Measurements from ENCODE around the gene DST.
A peak's percentile ranks its signal among the peaks of the same experiment; 100 is the strongest.

DST gene

GRCh38 chr6:56642366-56643261, at the start of gene DST:
TSS of gene DST (minus strand) at chr6:56642889.
- no peak for DNase-seq

GRCh38 chr6:56691814-56692213, 49.1 kb upstream of the DST start:
- DNase-seq = no peak

- DNase-seq = no peak
Measured at GRCh38 chr6:56691286-56691595, 48.6 kb upstream of the DST start.

DNA sequence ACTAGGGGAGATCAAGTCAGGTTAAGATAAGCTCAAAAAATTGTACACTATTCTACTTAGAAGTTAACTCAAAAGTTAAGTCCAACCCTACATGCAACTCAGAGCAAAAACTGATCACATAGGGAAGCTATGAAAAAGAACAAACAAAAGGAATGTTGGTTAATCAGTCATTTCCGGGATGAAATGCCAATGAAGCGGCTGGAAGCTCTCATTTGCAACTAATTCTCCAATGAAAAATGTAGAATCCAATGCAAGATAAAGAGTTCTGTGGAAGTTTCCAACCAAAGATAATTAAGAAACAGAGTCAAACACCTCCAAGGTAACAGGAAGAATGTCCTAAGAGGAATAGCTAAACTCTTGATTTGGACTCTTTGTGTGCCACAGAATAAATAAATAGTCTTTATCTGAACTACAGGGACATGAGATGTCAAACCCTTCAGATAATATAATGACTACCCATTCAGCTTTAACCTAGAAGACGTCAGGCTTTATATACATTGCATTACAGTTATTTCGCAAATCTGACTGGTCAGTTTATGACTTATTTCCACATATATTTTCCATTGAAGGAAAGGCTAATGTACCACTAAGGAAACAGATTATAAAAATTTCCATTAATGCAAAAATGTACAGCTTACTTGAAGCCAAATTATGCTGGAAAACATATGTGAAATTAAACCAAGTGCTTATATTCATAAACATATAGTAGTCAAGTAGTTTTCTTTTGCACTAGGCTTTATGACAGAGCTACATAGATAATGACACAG, 48.0 kb upstream of the DST start:
- DNase-seq = no peak

GRCh38 chr6:56689663-56690062, 47.0 kb upstream of the DST start:
- DNase-seq = no peak

DNA sequence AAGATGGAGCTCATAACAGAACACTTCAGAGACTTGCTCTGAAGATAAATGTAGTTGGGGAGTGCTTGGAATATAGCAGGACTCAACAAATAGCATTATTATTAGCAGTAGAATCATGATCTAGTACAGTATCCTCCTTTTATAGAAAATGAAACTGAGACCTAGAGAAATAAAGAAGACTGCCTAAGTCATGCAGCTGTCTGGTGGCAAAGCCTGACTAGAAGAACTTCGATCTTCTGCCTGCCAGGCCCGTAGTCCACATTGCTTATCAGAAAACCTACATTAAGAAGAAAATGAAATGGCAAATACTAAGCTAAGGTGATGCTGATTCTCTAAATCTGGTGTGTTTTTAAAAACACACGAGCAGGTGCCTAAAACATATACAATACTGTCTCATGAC, 46.4 kb upstream of the DST start:
- DNase-seq = no peak

GRCh38 chr6:56688521-56688920, 45.8 kb upstream of the DST start:
- DNase-seq = no peak

GRCh38 chr6:56687551-56687950, 44.9 kb upstream of the DST start:
- no peak for DNase-seq

DNA sequence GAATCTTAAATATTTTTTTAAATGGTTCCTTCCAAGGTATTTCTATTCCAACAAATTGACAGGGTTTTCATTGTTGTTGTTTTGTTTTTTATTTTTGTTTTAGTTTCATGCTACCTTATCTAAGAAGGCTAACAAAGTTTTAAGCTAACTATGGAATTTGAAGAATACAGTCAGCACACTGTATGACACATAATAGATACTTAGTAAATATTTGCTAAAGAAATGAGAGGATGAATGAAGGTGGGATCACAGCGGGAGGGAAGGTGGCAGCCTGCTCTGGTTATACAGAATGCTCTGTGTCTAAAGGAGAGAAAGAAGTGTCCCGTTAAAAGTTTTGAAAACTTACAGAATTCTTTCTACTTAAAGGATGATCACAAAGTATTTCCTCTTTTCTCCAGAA, 43.7 kb upstream of the DST start:
- DNase-seq = no peak

GRCh38 chr6:56685994-56686393, 43.3 kb upstream of the DST start:
- no peak for DNase-seq

- DNase-seq = no peak
Measured at GRCh38 chr6:56685102-56685733, 42.5 kb upstream of the DST start.

GRCh38 chr6:56684342-56685101, 41.8 kb upstream of the DST start:
- no peak for DNase-seq

DNA sequence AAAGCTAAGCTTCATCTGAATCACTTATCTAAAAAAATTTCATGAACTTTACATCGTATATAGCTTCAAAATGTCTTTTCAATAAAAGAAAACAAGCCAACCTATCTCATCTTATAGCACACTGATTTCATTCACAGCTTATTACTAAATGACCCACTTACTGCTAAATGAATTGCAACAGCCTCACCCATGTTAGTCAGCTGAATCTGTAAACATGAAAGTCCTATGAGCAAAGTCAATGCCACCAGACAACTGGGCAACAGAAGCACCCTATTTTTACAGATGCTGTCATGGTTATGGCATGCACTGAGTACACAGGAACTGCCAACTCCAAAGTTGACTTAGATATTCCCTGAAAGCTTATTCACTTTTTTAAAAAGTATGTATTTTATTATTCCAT, 41.2 kb upstream of the DST start:
- DNase-seq = no peak

DNA sequence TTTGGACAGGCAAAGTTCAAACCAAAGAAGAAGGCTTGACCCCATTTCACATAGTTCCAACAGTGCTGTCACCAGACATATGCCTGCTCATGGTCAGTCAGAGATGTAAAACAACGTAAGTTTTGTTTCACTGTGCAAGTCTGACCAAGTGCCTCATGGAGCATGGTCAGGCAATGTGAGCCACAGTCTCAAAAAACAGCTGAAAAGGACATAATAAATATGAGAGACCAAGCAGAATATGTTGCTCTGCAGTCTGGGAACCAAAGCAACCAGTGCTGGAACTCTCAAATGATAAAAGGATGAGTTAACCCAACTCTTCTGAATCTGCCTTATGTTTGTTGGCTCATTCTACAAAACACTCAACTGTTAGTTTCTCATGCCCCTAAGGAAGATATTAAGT, 39.9 kb upstream of the DST start:
- no peak for DNase-seq

- no peak for DNase-seq
Measured at GRCh38 chr6:56677559-56677958, 34.9 kb upstream of the DST start.

DNA sequence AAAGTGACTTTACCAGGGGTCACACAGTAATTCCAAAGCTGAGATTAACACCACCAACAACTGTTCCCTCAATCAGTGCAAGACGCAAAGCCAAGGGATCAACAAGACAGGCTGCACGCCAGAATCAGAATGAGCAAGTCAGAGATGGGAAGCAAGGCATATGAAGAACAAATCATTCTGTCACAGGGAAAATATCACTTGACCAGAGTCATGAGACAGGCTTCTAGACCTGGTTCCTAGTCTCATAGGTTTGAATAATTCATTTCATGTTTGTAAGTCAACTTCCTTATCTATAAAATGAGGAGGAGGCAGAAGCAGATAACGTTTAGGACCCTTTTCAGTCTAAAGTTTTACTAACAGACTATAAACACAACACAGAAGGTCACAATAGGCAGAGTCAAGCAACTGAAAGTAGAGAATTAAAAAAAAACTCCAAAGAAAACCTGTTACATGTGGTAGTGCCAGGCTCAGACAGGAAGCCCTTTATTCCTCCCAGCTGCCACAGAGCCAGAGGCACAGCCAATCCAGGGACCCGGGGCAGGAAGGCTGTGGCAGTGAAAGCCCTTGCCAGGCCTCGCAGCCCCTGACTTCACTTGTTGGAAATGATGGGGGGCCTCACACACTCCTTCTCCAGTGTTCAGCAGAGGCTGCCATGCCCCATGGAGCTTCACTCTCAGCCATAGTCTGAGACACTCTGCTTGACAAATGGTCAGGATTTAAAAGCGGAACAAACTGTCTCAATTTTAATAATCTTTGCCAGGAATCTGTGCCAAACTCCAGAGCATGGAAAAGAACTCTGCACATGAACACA, 29.2 kb upstream of the DST start:
- no peak for DNase-seq

- DNase-seq = no peak
Measured at GRCh38 chr6:56671160-56671559, 28.5 kb upstream of the DST start.

DNA sequence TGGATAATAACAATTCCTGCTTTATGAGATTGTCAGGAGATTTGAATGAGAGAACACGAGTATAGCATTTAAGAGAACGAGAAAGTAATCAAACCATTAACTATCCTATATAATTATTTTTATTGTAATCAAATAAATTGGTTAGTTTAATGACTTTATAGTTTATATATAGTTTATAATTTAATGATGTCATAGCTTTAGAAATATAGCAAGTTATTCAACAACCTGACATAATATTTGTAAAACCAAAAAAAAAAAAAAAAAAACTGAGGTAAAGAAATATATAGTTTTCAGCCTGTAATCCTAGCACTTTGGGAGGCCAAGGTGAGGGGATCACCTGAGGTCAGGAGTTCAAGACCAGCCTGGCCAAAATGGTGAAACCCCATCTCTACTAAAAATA, 26.4 kb upstream of the DST start:
- DNase-seq = no peak

DNA sequence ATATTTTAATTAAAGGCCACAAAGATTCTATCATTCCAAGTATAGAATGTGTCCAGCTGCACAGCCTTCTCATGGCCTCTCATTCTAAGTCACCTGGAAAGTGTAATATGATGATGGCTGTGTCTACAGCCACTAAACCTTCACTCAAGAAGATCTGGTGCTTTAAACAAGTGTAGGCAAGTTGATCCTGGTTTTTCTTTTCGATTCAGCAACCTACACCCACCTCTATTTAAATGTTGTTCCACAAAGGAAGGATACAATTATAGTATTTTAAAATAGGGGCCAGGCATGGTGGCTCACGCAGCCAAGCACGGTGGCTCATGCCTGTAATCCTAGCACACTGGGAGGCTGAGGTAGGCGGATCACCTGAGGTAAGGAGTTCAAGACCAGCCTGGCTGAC, 25.5 kb upstream of the DST start:
- DNase-seq = no peak

- no peak for DNase-seq
Measured at GRCh38 chr6:56667336-56667735, 24.6 kb upstream of the DST start.

DNA sequence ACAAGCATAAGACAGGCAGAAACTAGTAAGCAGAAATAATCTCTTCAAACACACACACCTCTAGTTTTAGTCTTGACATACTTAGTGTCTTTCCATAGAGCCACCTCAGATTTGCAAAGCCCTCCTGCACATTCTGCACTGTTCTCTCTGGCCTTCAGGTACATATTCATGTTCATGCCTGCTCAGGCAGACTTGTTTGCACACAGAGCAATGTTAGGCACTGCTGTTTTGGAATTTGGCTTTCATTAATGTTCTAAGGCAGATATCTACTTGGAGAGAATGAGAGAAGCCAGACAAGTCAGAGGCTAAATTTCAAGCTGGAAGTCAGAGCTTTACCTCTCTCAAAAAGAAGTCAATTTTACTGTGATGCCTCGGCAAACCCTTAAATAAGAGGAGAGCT, 21.3 kb upstream of the DST start:
- DNase-seq = no peak

GRCh38 chr6:56663344-56663743, 20.7 kb upstream of the DST start:
- DNase-seq = peak; percentile 43
